Astrocyte of the spinal cord (primary cell): ENCODE measurements around the gene ARHGEF19.
"Not testable (repeated sequence)": the region's sequence is repeated elsewhere in the genome, so short reads cannot be mapped to it uniquely, and the experiment has no call there.

Experiments used
- DNase-seq: peaks from one replicate; pipeline ENCODE4 v3.0.0; 2011; ENCODE audit warnings: low read depth, low spot score
- H3K4me3 ChIP-seq: 2 replicates; pipeline ENCODE4 v1.5.1; 2011; ENCODE audit warnings: low read depth, mild to moderate bottlenecking, low read length, moderate library complexity
- CTCF ChIP-seq: IDR thresholded peaks from 2 replicates; pipeline ENCODE4 v1.5.1; 2012; ENCODE audit warnings: low read depth, mild to moderate bottlenecking, low read length, inconsistent platforms
- in situ Hi-C: cut with HindIII; loops from 2 replicates; pipeline ENCODE4 v1.10.0; 2017; ENCODE audit warnings: low sequenced_read_pairs

The ARHGEF19 gene

DNA sequence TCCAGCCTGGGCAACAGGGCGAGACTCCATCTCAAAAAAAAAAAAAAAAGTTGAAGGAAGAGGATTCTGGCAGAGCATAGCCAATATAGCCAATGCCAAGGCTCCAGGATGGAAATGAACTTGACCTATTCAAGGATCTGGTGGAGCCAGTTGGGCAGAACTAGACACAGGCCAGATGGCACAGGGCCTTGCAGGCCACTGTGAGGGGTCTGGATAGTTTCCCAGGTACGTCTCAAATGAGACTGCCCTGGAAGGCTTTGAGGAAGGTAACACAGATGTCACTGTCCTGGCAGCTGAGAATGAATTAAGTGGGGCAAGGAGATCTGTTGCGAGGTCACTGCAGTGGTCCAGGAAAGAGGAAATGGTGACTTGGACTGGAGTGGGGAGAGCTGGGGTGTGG lies 12.0 kb upstream of the ARHGEF19 start:
- TF ChIP-seq CTCF, result no peak
- in situ Hi-C loops, result no loop called here
- DNase-seq, result no peak
- no peak overlapping the region for H3K4me3 ChIP-seq

GRCh38 chr1:16222716-16223115 lies 10.3 kb upstream of the ARHGEF19 start:
- H3K4me3 ChIP-seq, DNase-seq, in situ Hi-C loops: not testable (repeated sequence)

DNA sequence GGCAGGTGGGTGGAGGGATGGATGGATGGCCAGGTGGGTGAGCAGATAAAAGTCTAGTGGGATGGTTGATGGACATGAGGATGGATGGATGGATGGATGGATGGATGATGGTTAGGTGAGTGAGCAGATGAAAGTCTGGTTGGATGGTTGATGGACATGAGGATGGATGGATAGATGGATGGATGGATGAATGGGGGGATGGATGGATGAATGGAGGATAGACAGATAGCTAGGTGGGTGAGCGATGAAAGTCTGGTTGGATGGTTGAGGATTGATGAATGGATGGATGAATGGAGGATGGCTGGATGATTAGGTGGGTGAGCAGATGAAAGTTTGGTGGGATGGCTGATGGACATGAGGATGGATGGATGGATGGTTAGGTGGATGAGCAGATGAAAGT lies 9.0 kb upstream of the ARHGEF19 start:
- TF ChIP-seq CTCF, result no peak
- no peak overlapping the region for H3K4me3 ChIP-seq
- in situ Hi-C loops, result no loop called here
- DNase-seq, result no peak

- no peak overlapping the region for H3K4me3 ChIP-seq
- in situ Hi-C loops, result no loop called here
- TF ChIP-seq CTCF, result no peak
- DNase-seq, result no peak
These were observed 7.6 kb upstream of the ARHGEF19 start for GRCh38 chr1:16219968-16220500.

DNA sequence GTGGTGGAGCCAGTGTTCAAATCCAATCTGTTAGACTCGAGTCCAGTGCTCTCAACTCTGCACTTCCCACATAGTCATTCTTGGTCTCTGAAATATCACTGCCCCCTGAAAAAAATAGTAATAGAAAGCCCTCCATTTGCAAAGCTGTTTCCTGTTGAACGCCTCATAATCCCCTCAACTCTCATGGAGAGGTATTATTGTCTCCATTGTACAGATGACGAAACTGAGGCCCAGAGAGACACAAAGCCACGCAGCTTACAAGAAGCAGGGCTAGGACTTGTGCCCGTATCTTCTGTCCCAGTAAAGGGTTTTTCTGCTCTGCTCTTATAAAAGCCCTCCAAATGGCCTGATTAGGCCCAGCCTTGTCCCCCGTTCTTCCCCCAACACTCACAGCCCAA lies 6.2 kb upstream of the ARHGEF19 start:
- in situ Hi-C loops, result no loop called here
- DNase-seq, result no peak
- no peak overlapping the region for H3K4me3 ChIP-seq
- no peak for TF ChIP-seq CTCF

DNA sequence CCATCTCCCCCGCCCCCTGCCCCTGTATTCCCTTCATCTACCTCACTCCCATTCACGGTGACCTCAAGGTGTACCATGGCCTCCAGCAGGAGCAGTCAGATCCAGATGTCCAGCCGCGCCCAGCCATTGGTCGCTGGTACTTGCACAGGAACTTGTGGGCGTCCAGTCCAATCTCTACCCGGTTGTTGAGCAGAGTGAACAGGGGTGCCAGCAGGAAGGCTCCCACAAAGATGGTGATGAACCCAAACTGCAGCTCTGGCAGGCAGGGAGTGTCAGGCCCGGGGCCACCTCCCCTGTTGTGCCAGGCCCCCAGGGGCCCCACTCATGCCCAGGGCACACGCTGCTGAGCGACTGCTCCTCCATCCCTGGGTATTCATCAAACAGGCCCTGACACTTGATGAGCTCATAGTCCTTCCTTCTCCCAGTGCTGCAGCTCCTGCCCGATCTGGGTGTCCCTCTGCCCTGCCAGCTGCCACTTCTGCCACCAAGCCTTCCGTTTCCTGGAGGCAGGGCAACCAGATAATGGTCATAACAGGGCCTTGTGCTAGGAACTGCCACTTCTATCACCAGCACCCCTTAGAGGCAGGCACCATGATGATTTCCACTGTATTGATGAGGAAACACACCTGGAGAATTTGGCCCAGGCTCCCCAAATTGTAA lies 5.7 kb upstream of the ARHGEF19 start:
- no peak overlapping the region for H3K4me3 ChIP-seq
- DNase-seq, result no peak
- no peak for TF ChIP-seq CTCF
- in situ Hi-C loops, result no loop called here

- no peak for TF ChIP-seq CTCF
- in situ Hi-C loops, result no loop called here
- peak overlapping the region; percentile 50 for H3K4me3 ChIP-seq
- DNase-seq, result peak; percentile 97
These were observed 4.8 kb upstream of the ARHGEF19 start for GRCh38 chr1:16217061-16217785.
